Measurements from ENCODE around the gene CNTN5. TPM values are rescaled to one million over a fixed set of nuclear protein-coding genes. Genes with fewer than 3 reads are reported as not detected.

Gene CNTN5
- total RNA-seq, 6 donors from 2014 or later: 0.13 to 1.0 (median 0.57) TPM; not detected in 2

DNA sequence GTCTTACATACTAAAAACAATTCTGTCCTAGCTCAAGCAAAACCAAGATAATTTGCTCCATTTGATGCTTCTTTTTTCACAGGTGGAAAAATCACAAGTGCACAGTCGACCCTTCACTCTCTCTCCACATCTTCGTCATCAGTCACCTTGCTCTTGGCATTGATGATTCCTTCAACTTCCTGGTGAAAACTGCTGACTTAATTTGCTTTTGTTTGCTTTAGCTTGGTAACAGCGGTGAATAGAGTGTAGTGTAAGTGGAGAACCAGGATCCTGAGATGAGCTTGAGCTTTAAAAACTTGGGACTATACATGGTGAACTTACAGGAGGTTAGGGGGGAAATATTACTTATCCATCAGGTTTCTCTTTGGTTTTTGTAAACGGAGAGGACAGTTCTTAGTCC is 1335.3 kb downstream of the CNTN5 start:
- no peak for ATAC-seq (ENCODE audit: low FRiP score in 2 of 2)

DNA sequence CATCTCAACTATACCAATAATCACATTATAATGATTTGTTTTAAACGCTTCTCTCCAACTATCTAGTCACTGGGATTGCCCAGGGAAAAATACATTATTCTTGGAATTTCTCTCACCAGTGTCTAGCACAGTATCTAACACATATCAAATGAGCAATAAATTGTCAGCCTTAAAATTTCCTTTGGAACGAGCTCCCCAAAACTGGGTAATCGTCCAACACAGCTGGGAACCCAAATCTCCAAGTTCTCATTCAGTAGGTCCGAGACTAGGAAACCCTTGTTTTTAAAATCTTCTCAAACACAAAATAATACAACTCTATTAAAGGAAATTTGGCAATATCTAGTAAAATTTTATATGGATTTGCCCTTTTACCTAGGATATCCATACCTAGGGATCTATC is 1338.5 kb downstream of the CNTN5 start:
- Histone ChIP-seq H3K9me3 (no peaks in the 10 kb centered on the region), H3K27me3 (no peaks in the 10 kb centered on the region), H3K4me3 (no peak overlapping the region), H3K36me3 (no peaks in the 10 kb centered on the region), H3K27ac (no peak overlapping the region), H3K4me1 (no peaks in the 10 kb centered on the region)
- WGBS, 2 donors: 77 to 78% methylated on average over 4 of the region's 4 CpGs
- DNase-seq (no peak), ATAC-seq (ENCODE audit: low FRiP score in 2 of 2) (no peak)
- TF ChIP-seq, protein P1, sequence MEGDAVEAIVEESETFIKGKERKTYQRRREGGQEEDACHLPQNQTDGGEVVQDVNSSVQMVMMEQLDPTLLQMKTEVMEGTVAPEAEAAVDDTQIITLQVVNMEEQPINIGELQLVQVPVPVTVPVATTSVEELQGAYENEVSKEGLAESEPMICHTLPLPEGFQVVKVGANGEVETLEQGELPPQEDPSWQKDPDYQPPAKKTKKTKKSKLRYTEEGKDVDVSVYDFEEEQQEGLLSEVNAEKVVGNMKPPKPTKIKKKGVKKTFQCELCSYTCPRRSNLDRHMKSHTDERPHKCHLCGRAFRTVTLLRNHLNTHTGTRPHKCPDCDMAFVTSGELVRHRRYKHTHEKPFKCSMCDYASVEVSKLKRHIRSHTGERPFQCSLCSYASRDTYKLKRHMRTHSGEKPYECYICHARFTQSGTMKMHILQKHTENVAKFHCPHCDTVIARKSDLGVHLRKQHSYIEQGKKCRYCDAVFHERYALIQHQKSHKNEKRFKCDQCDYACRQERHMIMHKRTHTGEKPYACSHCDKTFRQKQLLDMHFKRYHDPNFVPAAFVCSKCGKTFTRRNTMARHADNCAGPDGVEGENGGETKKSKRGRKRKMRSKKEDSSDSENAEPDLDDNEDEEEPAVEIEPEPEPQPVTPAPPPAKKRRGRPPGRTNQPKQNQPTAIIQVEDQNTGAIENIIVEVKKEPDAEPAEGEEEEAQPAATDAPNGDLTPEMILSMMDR (IDR thresholded peaks at IDR 0.05): no peak
- TF ChIP-seq EP300 (IDR thresholded peaks at IDR 0.05): no peak
- no peak for TF ChIP-seq POLR2A (IDR thresholded peaks at IDR 0.05)
- no peak for TF ChIP-seq POLR2AphosphoS5 (IDR thresholded peaks at IDR 0.05)

More for the DNA sequence above, 1335.3 kb downstream of the CNTN5 start:
- Histone ChIP-seq H3K27me3 (no peaks in the 10 kb centered on the region), H3K9me3 (no peaks in the 10 kb centered on the region), H3K4me1 (no peaks in the 10 kb centered on the region), H3K27ac (no peak overlapping the region), H3K36me3 (no peaks in the 10 kb centered on the region), H3K4me3 (no peak overlapping the region)
- TF ChIP-seq, protein P1 (IDR thresholded peaks at IDR 0.05): no peak
- TF ChIP-seq POLR2A (IDR thresholded peaks at IDR 0.05) (no peak), EP300 (IDR thresholded peaks at IDR 0.05) (no peak), POLR2AphosphoS5 (IDR thresholded peaks at IDR 0.05) (no peak)
- DNase-seq: no peak
- 47 to 51% methylated on average over 4 of the region's 4 CpGs for whole genome bisulfite sequencing, 2 donors

DNA sequence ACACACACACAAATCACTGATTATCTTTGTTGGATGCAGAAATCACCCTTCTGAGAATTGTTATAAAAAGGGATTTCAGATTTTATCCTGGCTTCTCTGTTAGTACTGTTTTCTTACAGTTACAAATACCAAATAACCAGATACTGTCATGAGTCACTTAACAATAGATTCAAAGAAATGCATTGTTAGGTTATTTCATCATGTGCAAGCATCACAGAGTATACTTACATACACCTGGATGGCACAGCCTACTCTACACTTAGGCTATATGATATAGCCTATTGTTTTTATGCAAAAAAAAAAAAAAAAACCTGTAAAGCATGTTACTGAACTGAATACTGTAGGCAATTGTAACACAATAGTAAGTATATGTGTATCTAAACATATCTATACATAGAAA is 1347.1 kb downstream of the CNTN5 start:
- Histone ChIP-seq H3K36me3 (no peaks in the 10 kb centered on the region), H3K9me3 (peaks cover 0 to 8% (median 0%) of the 10 kb centered on the region in 4 donors), H3K27me3 (no peaks in the 10 kb centered on the region), H3K27ac (no peak overlapping the region), H3K4me1 (no peaks in the 10 kb centered on the region), H3K4me3 (no peak overlapping the region)
- ATAC-seq (ENCODE audit: low FRiP score in 2 of 2) (no peak), DNase-seq (no peak)
- TF ChIP-seq POLR2AphosphoS5 (IDR thresholded peaks at IDR 0.05): no peak
- TF ChIP-seq, protein P1 (IDR thresholded peaks at IDR 0.05): no peak
- TF ChIP-seq EP300 (IDR thresholded peaks at IDR 0.05): no peak
- no peak for TF ChIP-seq POLR2A (IDR thresholded peaks at IDR 0.05)

DNA sequence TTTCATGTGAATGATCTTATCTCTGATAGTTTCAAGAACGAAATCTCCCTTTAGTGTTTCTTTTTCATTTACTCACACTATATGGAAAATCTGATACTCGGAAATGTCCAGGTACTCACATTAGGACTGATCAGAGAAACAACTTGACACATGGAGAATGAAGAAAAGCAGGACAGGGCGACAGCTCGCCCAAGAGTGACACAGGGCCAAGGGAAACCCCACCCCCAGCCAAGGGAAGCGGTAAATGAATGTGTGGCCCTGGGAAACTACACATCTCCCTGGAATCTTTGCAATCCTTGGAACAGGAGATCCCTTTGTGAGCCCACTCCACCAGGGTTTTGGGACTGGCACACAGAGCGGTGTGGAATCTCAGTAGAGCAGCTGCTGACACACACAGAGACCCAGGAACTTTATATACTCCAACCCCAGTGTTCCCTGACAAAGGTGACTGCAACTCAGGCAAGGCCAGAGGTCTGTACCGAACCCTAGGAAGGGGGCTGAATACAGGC is 1362.7 kb downstream of the CNTN5 start:
- WGBS, 2 donors: 83 to 89% methylated on average over 5 to 7 of the region's 7 CpGs
- DNase-seq: no peak
- H3K4me3 ChIP-seq: no peak overlapping the region

More for the DNA sequence above, 1362.7 kb downstream of the CNTN5 start:
- no peaks in the 10 kb centered on the region for H3K27me3 ChIP-seq
- TF ChIP-seq EP300 (IDR thresholded peaks at IDR 0.05): no peak
- no peak for TF ChIP-seq POLR2A (IDR thresholded peaks at IDR 0.05)
- no peak for TF ChIP-seq POLR2AphosphoS5 (IDR thresholded peaks at IDR 0.05)
- TF ChIP-seq, protein P1 (IDR thresholded peaks at IDR 0.05): no peak
- H3K4me1 ChIP-seq: no peaks in the 10 kb centered on the region
- no peak for ATAC-seq (ENCODE audit: low FRiP score in 2 of 2)
- peaks cover 0 to 3% (median 0%) of the 10 kb centered on the region in 4 donors for H3K9me3 ChIP-seq
- H3K36me3 ChIP-seq: no peaks in the 10 kb centered on the region
- H3K27ac ChIP-seq: no peak overlapping the region

Measured in upper lobe of left lung (tissue), 6 donors.